ENCODE measurements around the gene GAST.
"Not testable (repeated sequence)": the region's sequence is repeated elsewhere in the genome, so short reads cannot be mapped to it uniquely, and the experiment has no call there.

Gene GAST

GRCh38 chr17:41711669-41712400, at the start of gene GAST:
TSS of gene GAST (plus strand) at chr17:41712331. CDS start at chr17:41715437, 3,106 bp downstream.
- DNase-seq (ENCODE audit: low spot score) = no peak

GRCh38 chr17:41663451-41664171, 48.5 kb upstream of the GAST start:
- no peak for DNase-seq (ENCODE audit: low spot score)

GRCh38 chr17:41664172-41664457, 48.0 kb upstream of the GAST start:
- no peak for DNase-seq (ENCODE audit: low spot score)

- no peak for DNase-seq (ENCODE audit: low spot score)
Measured at GRCh38 chr17:41664587-41665565, 47.3 kb upstream of the GAST start.

- peak; percentile 97 for DNase-seq (ENCODE audit: low spot score)
Measured at GRCh38 chr17:41665566-41666236, 46.4 kb upstream of the GAST start.

GRCh38 chr17:41666237-41666641, 45.9 kb upstream of the GAST start:
- DNase-seq (ENCODE audit: low spot score) = no peak

- DNase-seq (ENCODE audit: low spot score) = peak; percentile 87
Measured at GRCh38 chr17:41666708-41667279, 45.3 kb upstream of the GAST start.

GRCh38 chr17:41667280-41668041, 44.7 kb upstream of the GAST start:
- peak; percentile 41 for DNase-seq (ENCODE audit: low spot score)

GRCh38 chr17:41672153-41672552, 40.0 kb upstream of the GAST start:
- no peak for DNase-seq (ENCODE audit: low spot score)

- not testable (repeated sequence) for DNase-seq (ENCODE audit: low spot score)
Measured at GRCh38 chr17:41675157-41676057, 36.7 kb upstream of the GAST start.

- DNase-seq (ENCODE audit: low spot score) = no peak
Measured at GRCh38 chr17:41676058-41676419, 36.1 kb upstream of the GAST start.

- no peak for DNase-seq (ENCODE audit: low spot score)
Measured at GRCh38 chr17:41678411-41678906, 33.7 kb upstream of the GAST start.

GRCh38 chr17:41678907-41679739, 33.0 kb upstream of the GAST start:
- no peak for DNase-seq (ENCODE audit: low spot score)

GRCh38 chr17:41679740-41680425, 32.2 kb upstream of the GAST start:
- DNase-seq (ENCODE audit: low spot score) = no peak

- DNase-seq (ENCODE audit: low spot score) = no peak
Measured at GRCh38 chr17:41680426-41681040, 31.6 kb upstream of the GAST start.

- DNase-seq (ENCODE audit: low spot score) = no peak
Measured at GRCh38 chr17:41681776-41682175, 30.4 kb upstream of the GAST start.

GRCh38 chr17:41682631-41683030, 29.5 kb upstream of the GAST start:
- no peak for DNase-seq (ENCODE audit: low spot score)

Measured in iPS-NIHi11 (cell line).